HG02981 (cell line): ENCODE measurements around the gene SIGMAR1.

Experiments
- ATAC-seq: cut with Tn5 transposase; IDR thresholded peaks from one replicate; pipeline ENCODE4 v1.9.1; 2021; ENCODE audit warnings: mild to moderate bottlenecking, moderate library complexity; ENCODE audit not compliant: unreplicated experiment

Gene SIGMAR1

GRCh38 chr9:34637356-34638137 is at the start of gene SIGMAR1:
TSS of gene SIGMAR1 (minus strand) at chr9:34637787. CDS start at chr9:34637697, 90 bp downstream.
- ATAC-seq: peak; percentile 88

GRCh38 chr9:34686732-34687131 is 49.1 kb upstream of the SIGMAR1 start:
- ATAC-seq: no peak

- ATAC-seq: no peak
These were observed 48.6 kb upstream of the SIGMAR1 start for GRCh38 chr9:34686231-34686630.

GRCh38 chr9:34685591-34685990 is 48.0 kb upstream of the SIGMAR1 start:
- no peak for ATAC-seq

- no peak for ATAC-seq
These were observed 47.2 kb upstream of the SIGMAR1 start for GRCh38 chr9:34684816-34685215.

- no peak for ATAC-seq
These were observed 46.6 kb upstream of the SIGMAR1 start for GRCh38 chr9:34684145-34684544.

- ATAC-seq: no peak
These were observed 38.3 kb upstream of the SIGMAR1 start for GRCh38 chr9:34675869-34676268.

GRCh38 chr9:34675048-34675714 is 37.6 kb upstream of the SIGMAR1 start:
- ATAC-seq: no peak

- ATAC-seq: no peak
These were observed 36.9 kb upstream of the SIGMAR1 start for GRCh38 chr9:34674440-34674839.

- ATAC-seq: no peak
These were observed 33.7 kb upstream of the SIGMAR1 start for GRCh38 chr9:34671307-34671706.

- no peak for ATAC-seq
These were observed 32.4 kb upstream of the SIGMAR1 start for GRCh38 chr9:34669809-34670562.

- peak; percentile 63 for ATAC-seq
These were observed 28.0 kb upstream of the SIGMAR1 start for GRCh38 chr9:34665381-34666250.

GRCh38 chr9:34665067-34665380 is 27.4 kb upstream of the SIGMAR1 start:
- peak; percentile 11 for ATAC-seq

- ATAC-seq: peak; percentile 59
These were observed 26.9 kb upstream of the SIGMAR1 start for GRCh38 chr9:34664281-34665066.

GRCh38 chr9:34663303-34663605 is 25.7 kb upstream of the SIGMAR1 start:
- ATAC-seq: no peak

GRCh38 chr9:34662526-34663302 is 25.1 kb upstream of the SIGMAR1 start, which contains the start of gene CCL27:
TSS of gene CCL27 (minus strand) at chr9:34662657. CDS start at chr9:34662633, 24 bp downstream.
- ATAC-seq: no peak

GRCh38 chr9:34659592-34660253 is 22.1 kb upstream of the SIGMAR1 start:
- ATAC-seq: no peak

- ATAC-seq: no peak
These were observed 20.9 kb upstream of the SIGMAR1 start for GRCh38 chr9:34658461-34658860.

- no peak for ATAC-seq
These were observed 19.4 kb upstream of the SIGMAR1 start for GRCh38 chr9:34656992-34657391.
